ENCODE results near the gene GPRC5B.

DNA sequence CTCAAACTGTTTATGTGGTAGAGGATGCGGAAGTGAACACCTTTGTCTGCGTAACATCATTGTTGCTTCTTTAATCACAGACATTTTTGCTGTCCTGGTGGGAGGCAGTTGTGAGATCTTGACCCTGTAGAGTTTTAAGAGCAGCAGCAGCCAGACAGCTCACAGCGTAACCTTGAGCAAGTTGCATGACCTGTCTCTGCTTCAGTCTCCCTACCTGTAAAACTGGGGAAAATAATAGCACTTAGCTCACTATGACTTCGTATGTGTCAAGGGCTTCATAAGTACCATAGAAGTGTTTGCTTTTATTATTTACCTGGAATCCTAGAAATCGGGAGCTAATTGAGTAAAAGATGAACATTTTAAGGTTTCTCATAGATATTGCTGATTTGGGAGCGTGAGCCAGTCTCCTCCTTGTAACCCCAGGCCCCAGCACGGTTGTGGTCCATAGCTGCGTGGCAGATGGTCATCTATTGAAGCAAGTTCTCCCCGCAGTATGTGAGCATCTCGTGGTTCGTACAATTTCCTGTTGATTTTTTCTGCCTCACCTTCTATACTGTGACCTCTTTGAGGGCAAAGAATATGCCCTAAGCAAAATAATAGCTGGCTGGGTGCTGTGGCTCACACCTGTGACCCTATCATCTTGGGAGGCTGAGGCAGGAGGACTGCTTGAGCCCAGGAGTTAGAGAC, 34.4 kb downstream of the GPRC5B start:
- TF ChIP-seq, protein P1, sequence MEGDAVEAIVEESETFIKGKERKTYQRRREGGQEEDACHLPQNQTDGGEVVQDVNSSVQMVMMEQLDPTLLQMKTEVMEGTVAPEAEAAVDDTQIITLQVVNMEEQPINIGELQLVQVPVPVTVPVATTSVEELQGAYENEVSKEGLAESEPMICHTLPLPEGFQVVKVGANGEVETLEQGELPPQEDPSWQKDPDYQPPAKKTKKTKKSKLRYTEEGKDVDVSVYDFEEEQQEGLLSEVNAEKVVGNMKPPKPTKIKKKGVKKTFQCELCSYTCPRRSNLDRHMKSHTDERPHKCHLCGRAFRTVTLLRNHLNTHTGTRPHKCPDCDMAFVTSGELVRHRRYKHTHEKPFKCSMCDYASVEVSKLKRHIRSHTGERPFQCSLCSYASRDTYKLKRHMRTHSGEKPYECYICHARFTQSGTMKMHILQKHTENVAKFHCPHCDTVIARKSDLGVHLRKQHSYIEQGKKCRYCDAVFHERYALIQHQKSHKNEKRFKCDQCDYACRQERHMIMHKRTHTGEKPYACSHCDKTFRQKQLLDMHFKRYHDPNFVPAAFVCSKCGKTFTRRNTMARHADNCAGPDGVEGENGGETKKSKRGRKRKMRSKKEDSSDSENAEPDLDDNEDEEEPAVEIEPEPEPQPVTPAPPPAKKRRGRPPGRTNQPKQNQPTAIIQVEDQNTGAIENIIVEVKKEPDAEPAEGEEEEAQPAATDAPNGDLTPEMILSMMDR (IDR thresholded peaks at IDR 0.05; ENCODE audit: low read length): no peak
- no peak for TF ChIP-seq EZH2 (optimal IDR thresholded peaks at IDR 0.05; ENCODE audit: low read depth, low read length)
